Measurements from ENCODE around the gene EIPR1.

- no peak for TF ChIP-seq CTCF (IDR thresholded peaks at IDR 0.05; ENCODE audit: insufficient read depth, low read depth, low read length)
- no peak for TF ChIP-seq EZH2 (IDR thresholded peaks at IDR 0.05; ENCODE audit: insufficient read depth, low read length)
These were observed 158.1 kb downstream of the EIPR1 start for GRCh38 chr2:3219536-3219935.
